Parathyroid adenoma (tissue), 2 donors: ENCODE data around the gene MEIS3.

ENCODE experiments used
- H2AFZ ChIP-seq: fragments of 300-600 bp; sonication (generic); one replicate; pipeline ENCODE4 v1.7.0; 2017; ENCODE audit warnings: antibody characterized with exemption, mild to moderate bottlenecking
- H3K27ac ChIP-seq: fragments of 300-600 bp; sonication (generic); one replicate; pipeline ENCODE4 v1.7.0; 2017
- H3K27me3 ChIP-seq: fragments of 300-600 bp; sonication (generic); one replicate; pipeline ENCODE4 v1.7.0; 2017; ENCODE audit warnings: low read length; ENCODE audit not compliant: control insufficient read depth, insufficient read depth
- H3K36me3 ChIP-seq: fragments of 300-600 bp; sonication (generic); one replicate; pipeline ENCODE4 v1.7.0; 2017; ENCODE audit warnings: low read length; ENCODE audit not compliant: control insufficient read depth, insufficient read depth
- H3K4me1 ChIP-seq: fragments of 300-600 bp; sonication (generic); one replicate; pipeline ENCODE4 v1.7.0; 2017; ENCODE audit warnings: control low read depth
- H3K4me2 ChIP-seq: fragments of 300-600 bp; sonication (generic); one replicate; pipeline ENCODE4 v1.7.0; 2017; ENCODE audit warnings: low read length
- H3K4me3 ChIP-seq: fragments of 300-600 bp; sonication (generic); one replicate; pipeline ENCODE4 v1.7.0; 2017; ENCODE audit warnings: low read depth, low read length
- H3K79me2 ChIP-seq: fragments of 300-600 bp; sonication (generic); one replicate; pipeline ENCODE4 v1.7.0; 2017; ENCODE audit warnings: control low read depth
- H3K9ac ChIP-seq: fragments of 300-600 bp; sonication (generic); one replicate; pipeline ENCODE4 v1.7.0; 2017; ENCODE audit warnings: mild to moderate bottlenecking
- H3K9me3 ChIP-seq: fragments of 300-600 bp; sonication (generic); one replicate; pipeline ENCODE4 v1.7.0; 2017; ENCODE audit warnings: low read length; ENCODE audit not compliant: control insufficient read depth
- CTCF ChIP-seq: fragments of 300-600 bp; sonication (generic); IDR thresholded peaks from one replicate; pipeline ENCODE4 v1.7.0; 2017; ENCODE audit warnings: antibody characterized with exemption, mild to moderate bottlenecking
- donor health status: primary hyperparathyroidism.

MEIS3 gene

GRCh38 chr19:47436712-47437401, 17.5 kb upstream of the MEIS3 start:
- H2AFZ ChIP-seq: peak overlapping the region; percentile 56
- no peak overlapping the region for H3K4me3 ChIP-seq
- H3K36me3 ChIP-seq: no peaks in the 10 kb centered on the region
- no peaks in the 10 kb centered on the region for H3K4me1 ChIP-seq
- H3K9ac ChIP-seq: no peak overlapping the region
- no peaks in the 10 kb centered on the region for H3K27me3 ChIP-seq
- H3K9me3 ChIP-seq: no peaks in the 10 kb centered on the region
- no peaks in the 10 kb centered on the region for H3K79me2 ChIP-seq
- H3K27ac ChIP-seq: no peak overlapping the region
- peak overlapping the region; percentile 12 for H3K4me2 ChIP-seq
- peak; percentile 96 for TF ChIP-seq CTCF

GRCh38 chr19:47435883-47436417, 16.6 kb upstream of the MEIS3 start:
- Histone ChIP-seq H2AFZ (no peak overlapping the region), H3K27me3 (no peaks in the 10 kb centered on the region), H3K9ac (no peak overlapping the region), H3K4me2 (no peak overlapping the region), H3K4me1 (no peaks in the 10 kb centered on the region), H3K4me3 (no peak overlapping the region), H3K36me3 (no peaks in the 10 kb centered on the region), H3K79me2 (no peaks in the 10 kb centered on the region), H3K27ac (no peak overlapping the region), H3K9me3 (no peaks in the 10 kb centered on the region)
- TF ChIP-seq CTCF: no peak

DNA sequence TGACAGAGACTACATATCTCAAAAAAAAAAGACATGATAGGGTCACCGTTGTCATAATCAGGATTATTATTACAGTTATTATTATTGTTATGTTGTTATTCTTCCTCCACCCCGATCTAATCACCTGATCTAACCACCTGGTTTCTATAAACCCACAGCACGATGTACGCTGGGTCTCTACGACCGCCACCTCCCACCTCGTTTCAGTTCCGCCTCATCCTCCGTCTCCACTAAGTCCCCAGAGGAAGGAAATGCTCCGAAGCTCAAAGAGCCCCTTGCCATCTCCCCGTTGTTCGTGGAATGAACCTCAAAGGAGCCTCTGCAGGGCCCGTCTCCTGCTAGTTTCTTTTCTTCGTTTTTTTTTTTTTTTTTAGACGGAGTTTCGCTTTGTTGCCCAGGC, 15.9 kb upstream of the MEIS3 start:
- Histone ChIP-seq H3K4me3 (no peak overlapping the region), H3K9me3 (no peaks in the 10 kb centered on the region), H3K79me2 (no peaks in the 10 kb centered on the region), H3K27ac (no peak overlapping the region), H3K9ac (no peak overlapping the region), H3K27me3 (no peaks in the 10 kb centered on the region), H3K4me2 (no peak overlapping the region), H3K36me3 (no peaks in the 10 kb centered on the region), H3K4me1 (no peaks in the 10 kb centered on the region), H2AFZ (no peak overlapping the region)
- no peak for TF ChIP-seq CTCF

GRCh38 chr19:47434088-47434487, 14.8 kb upstream of the MEIS3 start:
- H3K9me3 ChIP-seq: no peaks in the 10 kb centered on the region
- no peaks in the 10 kb centered on the region for H3K36me3 ChIP-seq
- H3K4me1 ChIP-seq: no peaks in the 10 kb centered on the region
- H3K27me3 ChIP-seq: no peaks in the 10 kb centered on the region
- H3K4me3 ChIP-seq: no peak overlapping the region
- no peaks in the 10 kb centered on the region for H3K79me2 ChIP-seq
- H3K9ac ChIP-seq: no peak overlapping the region
- no peak overlapping the region for H2AFZ ChIP-seq
- no peak overlapping the region for H3K27ac ChIP-seq
- no peak overlapping the region for H3K4me2 ChIP-seq
- TF ChIP-seq CTCF: no peak

GRCh38 chr19:47433121-47433520, 13.8 kb upstream of the MEIS3 start:
- H3K9ac ChIP-seq: no peak overlapping the region
- H3K4me3 ChIP-seq: no peak overlapping the region
- no peak overlapping the region for H3K27ac ChIP-seq
- H3K4me2 ChIP-seq: no peak overlapping the region
- H3K36me3 ChIP-seq: no peaks in the 10 kb centered on the region
- peaks cover under 1% of the 10 kb centered on the region for H3K4me1 ChIP-seq
- H3K9me3 ChIP-seq: no peaks in the 10 kb centered on the region
- no peak overlapping the region for H2AFZ ChIP-seq
- TF ChIP-seq CTCF: no peak
- no peaks in the 10 kb centered on the region for H3K27me3 ChIP-seq
- H3K79me2 ChIP-seq: no peaks in the 10 kb centered on the region
